ENCODE data around the gene NLGN1. TPM values are rescaled to one million over a fixed set of nuclear protein-coding genes. Genes with fewer than 3 reads are reported as not detected.
"Not testable (repeated sequence)": the region's sequence is repeated elsewhere in the genome, so short reads cannot be mapped to it uniquely, and the experiment has no call there.

NLGN1 gene
- total RNA-seq, 2 experiments from 2014 or later, result not detected

GRCh38 chr3:173548261-173548660, 150.7 kb downstream of the NLGN1 start:
- CTCF ChIA-PET, result no interaction called here
- POLR2A ChIA-PET, result no interaction called here

- POLR2A ChIA-PET, result no interaction called here
- CTCF ChIA-PET, result no interaction called here
Observed at GRCh38 chr3:173552526-173552925, 155.0 kb downstream of the NLGN1 start.

DNA sequence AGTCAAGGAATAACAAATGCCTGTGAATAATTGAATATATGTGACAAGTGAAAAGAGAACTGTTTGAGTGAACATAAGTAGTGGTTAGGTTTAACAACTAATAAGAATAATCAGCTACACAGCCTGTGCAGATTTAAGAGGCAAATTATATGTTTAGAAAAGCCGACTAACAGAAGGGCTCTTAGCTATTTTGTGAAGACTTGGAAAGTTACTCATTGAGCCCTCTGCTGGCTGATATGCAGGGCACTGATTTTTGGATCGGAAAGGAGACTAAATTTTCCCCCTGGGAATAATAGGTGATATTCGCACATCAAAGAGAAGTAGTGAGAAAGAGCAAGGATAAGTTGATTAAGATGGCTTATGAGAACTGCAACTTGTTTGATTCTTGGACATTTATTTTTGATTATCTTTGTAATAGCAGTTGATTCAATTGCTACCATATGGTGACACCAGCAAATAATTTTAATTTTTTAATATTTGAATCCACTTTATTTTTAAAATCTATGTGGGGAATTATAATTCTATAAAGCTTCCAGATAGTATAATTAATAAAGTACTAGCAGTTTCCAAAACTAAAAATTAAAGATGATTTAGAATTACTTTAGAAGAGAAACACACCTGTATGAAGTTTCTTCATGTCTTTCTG, 156.2 kb downstream of the NLGN1 start:
- ChIA-PET CTCF (no interaction called here), POLR2A (no interaction called here)

DNA sequence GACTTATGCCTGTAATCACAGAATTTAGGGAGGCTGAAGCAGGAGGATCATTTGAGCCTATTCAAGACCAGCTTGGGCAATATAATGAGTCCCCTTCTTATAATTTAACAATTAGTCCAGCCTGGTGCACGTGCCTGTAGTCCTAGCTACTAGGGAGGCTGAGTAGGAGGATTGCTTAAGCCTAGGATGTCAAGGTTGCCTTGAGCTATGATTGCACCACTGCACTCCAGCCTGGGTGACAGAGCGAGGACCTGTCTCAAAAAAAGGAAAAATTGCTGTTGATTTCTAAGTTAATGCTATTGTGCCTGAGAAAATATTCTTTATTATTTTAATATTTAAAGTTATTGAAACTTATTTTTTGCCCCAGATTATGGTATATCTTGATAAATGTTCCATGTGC, 159.0 kb downstream of the NLGN1 start:
- ChIA-PET CTCF (no interaction called here), POLR2A (no interaction called here)

DNA sequence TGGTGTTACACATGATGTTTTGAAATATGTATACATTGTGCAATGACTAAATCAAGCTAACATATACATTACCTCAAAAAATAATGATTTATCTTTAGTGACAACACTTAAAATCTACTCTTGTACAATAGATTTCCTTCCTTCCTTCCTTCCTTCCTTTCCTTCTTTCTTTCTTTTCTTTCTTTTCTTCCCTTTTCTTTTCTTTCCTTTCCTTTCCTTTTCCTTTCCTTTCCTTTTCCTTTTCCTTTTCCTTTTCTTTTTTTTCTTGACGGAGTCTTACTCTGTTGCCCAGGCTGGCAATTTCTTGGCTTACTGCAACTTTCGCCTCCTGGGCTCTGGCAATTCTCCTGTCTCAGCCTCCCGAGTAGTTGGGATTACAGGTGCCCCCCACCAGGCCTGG, 170.5 kb downstream of the NLGN1 start:
- CTCF ChIA-PET, result no interaction called here
- POLR2A ChIA-PET, result no interaction called here

DNA sequence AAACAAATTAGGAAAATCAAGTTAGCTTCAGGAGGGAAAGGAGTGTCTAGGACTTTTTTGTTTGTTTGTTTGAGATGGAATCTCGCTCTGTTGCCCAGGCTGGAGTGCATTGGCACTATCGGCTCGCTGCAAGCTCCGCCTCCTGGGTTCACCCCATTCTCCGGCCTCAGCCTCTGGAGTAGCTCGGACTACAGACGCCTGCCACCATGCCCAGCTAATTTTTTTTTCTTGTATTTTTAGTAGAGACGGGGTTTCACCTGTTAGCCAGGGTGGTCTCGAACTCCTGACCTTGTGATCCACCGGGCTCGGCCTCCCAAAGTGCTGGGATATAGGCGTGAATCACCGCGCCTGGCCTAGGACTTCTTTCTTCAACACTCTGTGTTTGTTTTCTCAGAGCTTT, 171.1 kb downstream of the NLGN1 start:
- ChIA-PET POLR2A (no interaction called here), CTCF (no interaction called here)

DNA sequence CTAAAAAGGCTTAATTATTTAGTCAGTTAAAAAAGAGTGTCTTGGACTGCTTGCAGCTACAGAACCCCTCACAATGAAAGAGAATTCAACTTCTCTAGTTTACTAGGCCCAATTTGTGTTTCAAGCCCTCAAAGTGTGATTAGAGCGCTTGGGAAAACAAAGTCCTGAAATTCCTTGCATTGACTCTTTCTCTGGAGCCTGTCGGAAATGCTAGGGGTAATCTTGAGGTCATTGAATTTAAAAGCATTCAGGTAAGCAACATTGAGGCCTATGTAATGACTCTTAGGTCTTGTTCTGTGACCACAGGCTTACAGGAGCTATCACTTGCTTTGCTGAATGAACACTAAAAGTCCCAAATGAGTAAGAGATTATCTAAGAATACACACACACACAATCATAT, 186.0 kb downstream of the NLGN1 start:
- CTCF ChIA-PET, result no interaction called here
- POLR2A ChIA-PET, result no interaction called here

DNA sequence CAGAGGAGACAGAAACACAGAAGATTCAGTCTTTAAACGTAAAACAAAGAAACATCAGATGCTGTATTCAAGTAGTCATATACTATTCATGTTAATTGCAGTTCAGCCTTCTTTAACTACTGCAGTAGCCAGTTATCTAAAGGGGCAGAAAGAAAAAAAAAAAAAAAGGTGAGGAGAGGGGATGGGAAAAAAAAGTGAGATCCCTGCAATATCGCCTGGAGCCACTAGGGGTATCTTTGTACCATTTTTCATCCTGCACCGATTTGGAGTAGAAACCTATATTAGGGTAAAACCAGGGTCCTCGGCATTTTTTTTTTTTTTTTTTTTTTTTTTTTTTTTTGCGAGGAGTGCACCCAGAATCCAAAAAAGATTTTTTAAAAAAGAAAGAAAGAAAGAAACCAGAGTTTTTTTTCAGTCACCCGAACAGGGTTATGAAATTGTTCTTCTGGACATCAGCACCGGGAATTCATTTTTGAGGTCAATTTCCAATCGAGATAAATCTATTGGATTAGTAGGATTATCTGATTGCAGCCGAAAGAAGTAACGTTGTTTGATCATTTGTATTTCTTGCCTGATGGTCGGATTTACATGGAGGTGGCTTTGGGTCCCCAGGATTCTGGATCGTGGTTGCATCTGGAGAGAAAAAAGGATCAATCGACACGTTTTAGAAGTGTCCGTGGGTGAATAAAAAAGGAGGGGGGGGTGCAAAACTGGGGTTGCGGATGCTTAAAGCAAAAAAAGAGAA, 186.7 kb downstream of the NLGN1 start:
- ChIA-PET POLR2A (no interaction called here), CTCF (no interaction called here)

- ChIA-PET CTCF (no interaction called here), POLR2A (no interaction called here)
Observed at GRCh38 chr3:173584838-173585831, 187.6 kb downstream of the NLGN1 start.

DNA sequence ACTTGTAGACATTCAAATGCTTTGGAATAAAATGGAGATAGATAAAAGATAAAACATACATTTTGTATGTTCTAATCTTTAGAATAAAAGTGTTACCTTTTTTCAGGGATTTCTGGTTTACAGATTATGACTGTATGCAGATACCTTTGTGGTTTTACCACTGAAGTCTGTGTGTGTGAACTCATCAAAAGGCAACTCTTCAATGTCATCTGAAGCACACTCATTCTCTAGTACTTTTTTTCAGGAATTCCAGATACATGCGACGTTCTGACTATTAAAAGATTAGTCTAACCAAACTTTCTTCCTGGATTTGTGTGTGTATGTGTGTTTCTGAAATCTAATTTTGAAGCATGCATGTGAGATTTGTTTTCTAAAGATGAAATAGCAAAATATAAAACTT, 188.6 kb downstream of the NLGN1 start:
- ChIA-PET CTCF (no interaction called here), POLR2A (no interaction called here)

DNA sequence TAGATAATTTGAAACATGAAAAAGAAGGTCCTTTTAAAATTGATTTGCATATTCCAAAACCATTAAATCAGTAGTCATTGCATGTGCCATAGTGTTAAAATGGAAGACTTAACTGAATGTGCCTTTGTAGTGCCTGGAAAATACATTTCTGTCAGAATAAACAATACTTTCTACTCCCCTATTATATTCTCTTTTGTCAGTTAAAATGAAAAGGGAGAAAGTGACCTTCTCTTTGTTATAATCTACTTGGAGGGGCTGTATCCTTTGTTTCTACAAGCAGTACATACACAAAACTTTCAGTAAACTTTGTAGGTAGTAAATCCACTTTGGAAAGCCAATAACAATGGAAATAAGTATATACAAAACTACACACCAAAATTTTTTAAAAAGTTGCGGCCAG, 189.5 kb downstream of the NLGN1 start:
- CTCF ChIA-PET, result no interaction called here
- POLR2A ChIA-PET, result no interaction called here

DNA sequence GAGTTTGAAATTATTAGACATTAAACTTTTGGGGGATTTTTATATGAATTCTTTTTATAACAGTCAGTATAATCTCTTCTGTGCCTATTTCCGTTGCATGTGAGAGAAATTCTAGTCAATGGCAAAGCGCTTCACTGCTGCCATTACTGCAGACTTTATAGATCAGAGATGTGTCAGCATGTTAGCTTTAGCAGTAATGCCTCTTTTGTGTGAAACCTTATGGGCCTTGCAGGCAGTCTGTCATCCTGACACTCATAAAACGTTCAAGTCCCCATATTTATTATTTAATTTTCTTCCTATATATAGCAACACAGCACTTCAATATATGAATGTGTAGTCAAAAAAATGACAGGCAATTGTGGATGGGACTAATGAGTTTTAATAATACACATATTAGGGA, 191.0 kb downstream of the NLGN1 start:
- ChIA-PET POLR2A (no interaction called here), CTCF (no interaction called here)

DNA sequence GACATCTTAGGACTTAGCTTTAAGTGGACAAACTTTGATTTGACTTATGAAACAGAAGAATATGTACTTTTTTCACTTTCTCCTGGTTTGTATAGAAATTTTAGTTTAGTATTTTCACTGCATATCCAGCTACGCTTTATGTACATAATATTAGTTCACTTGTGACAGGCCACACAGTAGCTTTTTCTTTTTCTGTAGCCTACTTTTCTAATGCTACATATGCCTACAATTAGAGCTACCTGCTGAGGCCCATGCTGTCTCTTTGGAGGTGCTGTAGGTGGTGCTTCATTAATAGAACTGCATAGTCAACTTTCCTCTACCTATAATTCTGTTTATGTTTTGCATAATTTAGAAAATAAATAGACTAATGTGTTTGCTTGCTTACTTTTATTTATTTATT, 191.6 kb downstream of the NLGN1 start:
- ChIA-PET CTCF (no interaction called here), POLR2A (no interaction called here)

- POLR2A ChIA-PET, result no interaction called here
- CTCF ChIA-PET, result no interaction called here
Observed at GRCh38 chr3:173591401-173591800, 193.9 kb downstream of the NLGN1 start.

DNA sequence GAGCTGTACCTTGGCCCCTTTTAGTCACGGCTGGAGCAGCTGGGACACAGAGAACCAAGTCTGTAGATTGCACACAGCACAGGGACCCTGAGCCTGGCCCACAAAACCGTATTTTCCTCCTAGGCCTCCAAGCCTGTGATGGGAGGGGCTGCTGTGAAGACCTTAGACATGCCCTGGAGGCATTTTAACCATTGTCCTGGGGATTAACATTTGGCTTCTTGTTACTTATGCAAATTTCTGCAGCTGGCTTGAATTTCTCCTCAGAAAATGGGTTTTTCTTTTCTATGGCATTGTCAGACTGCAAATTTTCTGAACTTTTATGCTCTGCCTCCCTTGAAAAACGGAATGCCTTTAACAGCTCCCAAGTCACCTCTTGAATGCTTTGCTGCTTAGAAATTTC, 197.3 kb downstream of the NLGN1 start:
- CTCF ChIA-PET, POLR2A ChIA-PET: not testable (repeated sequence)

- POLR2A ChIA-PET, result no interaction called here
- CTCF ChIA-PET, result no interaction called here
Observed at GRCh38 chr3:173599673-173600072, 202.1 kb downstream of the NLGN1 start.

- ChIA-PET CTCF (no interaction called here), POLR2A (no interaction called here)
Observed at GRCh38 chr3:173614522-173614921, 217.0 kb downstream of the NLGN1 start.

GRCh38 chr3:173615661-173616060, 218.1 kb downstream of the NLGN1 start:
- ChIA-PET POLR2A (interaction anchor here (0.6 kb wide), 1 partner anchor 15 kb away, joined by 4 read pairs; no protein-coding TSS in a partner anchor), CTCF (no interaction called here)

GRCh38 chr3:173617490-173617889, 219.9 kb downstream of the NLGN1 start:
- ChIA-PET CTCF (no interaction called here), POLR2A (no interaction called here)

- CTCF ChIA-PET, result no interaction called here
- POLR2A ChIA-PET, result no interaction called here
Observed at GRCh38 chr3:173618148-173618547, 220.6 kb downstream of the NLGN1 start.

GRCh38 chr3:173618703-173619102, 221.2 kb downstream of the NLGN1 start:
- ChIA-PET POLR2A (no interaction called here), CTCF (no interaction called here)

Data from activated CD8-positive, alpha-beta memory T cell treated with anti-CD3 and anti-CD28 coated beads for 36 hours (primary cell).